ACHN (cell line): ENCODE measurements around the gene ADORA3.

Experiments used
- DNase-seq: peaks from one replicate; pipeline ENCODE4 v3.0.0-alpha.2; 2015
- in situ Hi-C: cut with HindIII; loops from 2 replicates; pipeline ENCODE4 v1.10.0; 2017; ENCODE audit warnings: low sequenced_read_pairs, low pct_ligation_motif_present, low pct_unique_long_range_greater_than_20kb

ADORA3 gene

DNA sequence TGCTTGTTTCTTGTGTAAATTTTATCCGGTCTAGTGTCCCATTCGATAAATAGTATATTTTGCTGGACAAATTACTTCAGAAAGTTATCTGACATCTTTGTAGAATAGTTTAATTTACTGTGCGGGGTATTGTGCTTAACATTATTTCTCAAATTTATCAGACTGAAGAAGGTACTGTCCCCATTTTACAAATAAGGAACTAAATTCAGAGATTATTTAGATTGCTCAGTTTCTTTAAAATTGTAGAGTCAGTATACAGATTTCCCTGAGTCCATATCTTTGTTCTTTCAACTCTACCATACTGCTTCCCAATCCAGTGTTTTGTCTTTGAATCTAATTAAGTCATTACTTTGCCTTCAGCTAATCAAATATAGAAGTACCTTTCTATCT lies 47.8 kb downstream of the ADORA3 start:
- in situ Hi-C loops, result no loop called here
- DNase-seq, result no peak

DNA sequence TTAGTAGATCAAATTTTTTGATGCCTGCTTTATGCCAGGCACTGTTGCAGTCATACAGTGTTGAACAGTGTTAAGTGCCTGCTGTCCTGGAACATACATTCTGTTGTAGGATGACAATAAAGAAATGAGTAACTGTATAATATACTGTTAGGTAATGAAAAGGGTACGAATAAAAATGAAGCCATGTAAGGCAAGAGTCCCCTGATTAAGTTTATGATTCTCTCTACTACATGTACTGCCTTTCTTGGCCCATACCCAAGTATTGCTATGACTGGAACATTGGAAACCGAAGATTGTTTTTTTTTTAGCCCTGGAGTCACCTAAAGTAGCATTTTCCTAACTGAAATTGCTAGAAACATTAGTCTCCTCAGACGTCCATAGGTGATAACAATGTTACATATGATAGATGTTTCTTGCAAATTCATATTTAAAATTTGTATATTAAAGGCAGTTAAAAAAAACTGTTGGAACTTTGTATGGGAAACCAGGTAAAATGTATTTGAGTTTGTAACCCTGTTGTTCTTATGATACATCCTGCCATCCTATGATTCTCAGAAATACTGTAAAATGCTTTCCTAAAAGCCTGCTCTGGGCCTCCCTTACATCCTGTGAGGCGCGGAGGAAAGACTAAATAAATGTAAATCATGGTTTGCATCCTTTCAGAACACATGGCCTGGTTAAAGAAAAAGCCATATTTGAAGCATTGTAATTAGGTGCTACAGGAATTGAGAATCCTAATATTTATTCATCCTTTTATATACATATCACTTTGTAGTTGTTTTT lies 48.4 kb downstream of the ADORA3 start:
- no peak for DNase-seq
- in situ Hi-C loops, result no loop called here

DNA sequence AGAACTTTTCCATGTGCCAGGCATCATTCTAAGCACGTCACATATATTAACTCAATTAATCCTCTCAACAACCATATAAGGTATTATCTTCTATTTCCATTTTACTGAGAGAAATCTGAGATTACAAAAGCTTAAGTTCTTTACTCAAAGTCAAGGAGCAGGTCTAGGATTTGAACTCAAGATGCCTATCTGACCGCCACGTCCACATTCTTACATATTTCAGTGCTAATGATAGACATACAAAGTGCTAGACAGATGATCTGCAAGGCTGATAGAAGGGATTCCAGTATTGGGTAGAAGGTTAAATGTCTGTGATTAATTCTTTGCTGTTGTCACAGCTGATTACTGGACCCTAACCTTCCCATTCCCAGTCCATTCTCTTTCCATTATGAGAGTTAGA lies 49.7 kb downstream of the ADORA3 start:
- no peak for DNase-seq
- in situ Hi-C loops, result no loop called here

DNA sequence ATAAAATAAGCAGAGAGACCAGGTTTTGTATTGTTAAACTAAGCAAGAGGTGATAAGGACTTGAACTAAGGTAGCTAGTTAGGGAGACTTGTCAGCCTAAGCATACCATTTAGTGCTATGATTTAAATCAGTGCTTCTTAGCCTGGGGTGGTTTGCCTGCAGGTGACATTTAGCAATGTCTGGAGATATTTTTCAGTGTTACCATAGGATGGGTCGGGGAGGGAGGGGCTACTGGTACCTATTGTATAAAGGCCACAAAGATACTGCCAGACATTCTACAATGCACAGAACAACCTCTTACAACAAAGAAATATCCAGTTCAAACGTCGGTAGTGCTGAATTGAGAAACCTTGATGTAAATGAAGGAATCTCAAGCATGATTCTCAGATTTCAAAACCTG lies 50.9 kb downstream of the ADORA3 start:
- in situ Hi-C loops, result no loop called here
- no peak for DNase-seq

DNA sequence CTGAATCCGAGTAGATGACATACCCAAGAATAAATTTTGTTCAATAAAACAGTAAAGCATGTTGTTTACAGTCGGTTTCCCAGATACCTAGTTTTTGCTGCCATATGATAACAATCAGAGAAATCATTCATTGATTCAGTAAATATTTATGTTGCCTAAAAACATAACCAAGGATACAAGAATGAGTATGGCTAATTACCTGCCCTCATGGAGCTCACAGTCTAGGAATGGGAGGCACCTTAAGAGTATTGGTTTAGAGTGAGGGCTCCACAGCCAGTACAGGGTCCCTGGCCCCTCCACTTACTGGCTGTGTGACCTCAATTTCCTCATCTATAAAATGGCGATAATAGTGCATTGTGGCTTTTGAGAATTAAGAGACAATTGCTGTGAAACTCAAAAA lies 53.2 kb downstream of the ADORA3 start:
- DNase-seq, result no peak
- in situ Hi-C loops, result no loop called here

DNA sequence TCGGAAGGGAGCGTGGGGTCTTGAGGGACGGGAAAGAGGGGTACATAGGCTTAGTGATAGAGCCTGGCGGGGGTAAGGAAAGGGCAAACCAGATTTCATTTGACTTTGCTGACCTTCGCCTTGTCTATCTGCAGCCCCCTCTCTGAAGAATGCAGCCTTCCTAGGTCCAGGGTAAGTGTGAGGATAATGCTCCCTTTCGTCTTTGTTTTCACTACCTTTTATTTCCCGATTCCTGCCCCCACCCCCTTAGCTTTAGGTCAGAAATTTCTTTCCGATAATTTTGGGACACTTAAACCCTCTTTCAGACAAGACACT lies 53.8 kb downstream of the ADORA3 start:
- in situ Hi-C loops, result no loop called here
- no peak for DNase-seq
